Suprapubic skin (tissue), 4 donors: Measurements from ENCODE around the gene PSD. TPM values are rescaled to one million over a fixed set of nuclear protein-coding genes. Genes with fewer than 3 reads are reported as not detected.

ENCODE experiments used
- DNase-seq, 2 donors: peaks; one replicate each; pipeline ENCODE4 v3.0.0-alpha.2; 2019; ENCODE audit warnings: low spot score in 2 of 2
- H3K27ac ChIP-seq: fragments of 200-600 bp; sonication (generic); one replicate; pipeline ENCODE4 v1.5.1; 2019
- H3K27me3 ChIP-seq: fragments of 200-600 bp; sonication (generic); one replicate; pipeline ENCODE4 v1.5.1; 2019
- H3K36me3 ChIP-seq: fragments of 200-600 bp; sonication (generic); one replicate; pipeline ENCODE4 v1.5.1; 2019
- H3K4me1 ChIP-seq: fragments of 200-600 bp; sonication (generic); one replicate; pipeline ENCODE4 v1.5.1; 2019
- H3K4me3 ChIP-seq: fragments of 200-600 bp; sonication (generic); one replicate; pipeline ENCODE4 v1.5.1; 2019; ENCODE audit warnings: mild to moderate bottlenecking
- H3K9me3 ChIP-seq: fragments of 200-600 bp; sonication (generic); one replicate; pipeline ENCODE4 v1.5.1; 2019
- CTCF ChIP-seq, 2 donors: fragments of 200-600 bp in 1 of 2; fragments of 450-650 bp in 1 of 2; sonication (generic) in 1 of 2; IDR thresholded peaks; one replicate each; pipeline ENCODE4 v1.5.1; 2016 to 2019; ENCODE audit warnings: antibody characterized with exemption in 2 of 2, mild to moderate bottlenecking in 1 of 2, moderate library complexity in 1 of 2
- EP300 ChIP-seq: sonication (generic); formaldehyde crosslinking; IDR thresholded peaks from one replicate; pipeline ENCODE4 v1.6.1; 2017; ENCODE audit warnings: antibody characterized with exemption
- POLR2A ChIP-seq, 2 donors: fragments of 450-650 bp; IDR thresholded peaks; one replicate each; pipeline ENCODE4 v1.6.1; 2017; ENCODE audit warnings: antibody characterized with exemption in 2 of 2, mild to moderate bottlenecking in 2 of 2, moderate library complexity in 2 of 2
- POLR2AphosphoS5 ChIP-seq, 3 donors: sonication (generic); formaldehyde crosslinking; IDR thresholded peaks; one replicate each; pipeline ENCODE4 v1.6.1; 2017; ENCODE audit warnings: antibody characterized with exemption in 3 of 3
- WGBS: methylation state at CpG from one replicate; pipeline ENCODE4 v1.1.5; 2018; 5-methylcytosine and 5-hydroxymethylcytosine counted together
- total RNA-seq, 4 donors: library from RNA; depleted of rRNA; stranded (reverse); fragments of >200 nt; gene quantifications; one replicate each; pipeline ENCODE4 v1.1.0, GENCODE V29; 2016

Gene PSD
- total RNA-seq, 4 donors from 2014 or later: 1.7 to 4.8 (median 2.1) TPM

GRCh38 chr10:102394079-102394800 is 24.3 kb downstream of the PSD start:
- Histone ChIP-seq H3K4me3 (peak overlapping the region; percentile 84), H3K27ac (peak overlapping the region; percentile 94), H3K36me3 (no peaks in the 10 kb centered on the region), H3K4me1 (peaks cover 45% of the 10 kb centered on the region), H3K27me3 (no peaks in the 10 kb centered on the region), H3K9me3 (no peaks in the 10 kb centered on the region)
- WGBS: 0% methylated on average over 17 of the region's 71 CpGs
- TF ChIP-seq POLR2A (IDR thresholded peaks at IDR 0.05) (peak; percentile 64 to 91), POLR2AphosphoS5 (IDR thresholded peaks at IDR 0.05) (peak; percentile 29 to 89 (median 72)), EP300 (no peak), CTCF (IDR thresholded peaks at IDR 0.05) (peak in 1 of 2 donors; percentile 90)
- peak; percentile 98 for DNase-seq

DNA sequence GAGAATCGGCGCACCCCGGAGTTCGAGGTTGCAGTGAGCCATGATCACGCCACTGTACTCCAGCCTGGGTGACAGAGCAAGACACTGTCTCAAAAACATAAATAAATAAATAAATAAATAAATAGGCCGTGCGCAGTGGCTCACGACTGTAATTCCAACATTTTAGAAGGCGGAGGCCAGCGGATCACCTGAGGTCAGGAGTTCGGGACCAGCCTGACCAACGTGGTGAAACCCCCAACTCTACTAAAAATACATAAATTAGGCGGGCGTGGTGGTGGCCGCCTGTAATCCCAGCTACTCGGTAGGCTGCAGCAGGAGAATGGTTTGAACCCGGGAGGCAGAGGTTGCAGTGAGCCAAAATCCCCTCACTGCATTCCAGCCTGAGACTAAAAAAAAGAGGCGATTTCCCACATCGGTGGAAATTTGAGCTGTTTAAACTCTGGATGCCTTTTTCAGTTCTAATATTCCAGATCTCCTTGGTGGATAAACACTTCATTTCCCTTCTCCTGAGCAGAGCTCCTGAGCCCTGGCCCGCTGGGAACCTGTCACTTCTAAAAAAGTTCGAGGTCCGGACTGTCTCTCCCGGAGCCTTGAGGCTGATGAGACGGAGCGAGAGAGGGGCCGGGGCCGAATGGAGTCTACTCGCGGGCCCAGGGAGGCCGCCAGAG is 25.0 kb downstream of the PSD start:
- Histone ChIP-seq H3K27me3 (no peaks in the 10 kb centered on the region), H3K27ac (peak overlapping the region; percentile 94), H3K36me3 (no peaks in the 10 kb centered on the region), H3K4me1 (peaks cover 38% of the 10 kb centered on the region), H3K4me3 (peak overlapping the region; percentile 84), H3K9me3 (no peaks in the 10 kb centered on the region)
- WGBS: 47% methylated on average over 21 of the region's 30 CpGs
- TF ChIP-seq POLR2AphosphoS5 (IDR thresholded peaks at IDR 0.05) (no peak), CTCF (IDR thresholded peaks at IDR 0.05) (peak in 1 of 2 donors; percentile 96)
- no peak for DNase-seq

DNA sequence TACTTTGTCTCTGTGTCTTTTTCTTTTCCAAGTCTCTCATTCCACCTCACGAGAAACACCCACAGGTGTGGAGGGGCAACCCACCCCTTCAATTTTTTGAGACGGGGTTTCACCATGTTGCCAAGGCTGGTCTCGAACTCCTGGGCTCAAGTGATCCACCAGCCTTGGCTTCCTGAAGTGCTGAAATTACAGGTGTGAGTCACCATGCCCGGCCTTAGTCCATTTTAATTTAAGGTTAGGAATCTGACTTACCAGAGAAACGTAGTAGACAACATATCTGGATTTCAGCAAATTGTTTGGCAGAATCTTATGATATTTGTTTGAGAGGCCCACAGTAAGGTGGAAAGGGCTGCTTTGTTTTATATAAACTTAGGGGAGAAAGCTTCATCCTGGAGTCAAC is 26.3 kb downstream of the PSD start:
- no peak for DNase-seq
- H3K27me3 ChIP-seq: no peaks in the 10 kb centered on the region
- H3K9me3 ChIP-seq: no peaks in the 10 kb centered on the region
- no peak overlapping the region for H3K27ac ChIP-seq
- WGBS: 92% methylated on average over 5 of the region's 5 CpGs
- no peaks in the 10 kb centered on the region for H3K36me3 ChIP-seq
- no peak for TF ChIP-seq CTCF (IDR thresholded peaks at IDR 0.05)
- no peak for TF ChIP-seq EP300
- TF ChIP-seq POLR2AphosphoS5 (IDR thresholded peaks at IDR 0.05): no peak
- TF ChIP-seq POLR2A (IDR thresholded peaks at IDR 0.05): no peak
- H3K4me3 ChIP-seq: no peak overlapping the region
- peaks cover 30% of the 10 kb centered on the region for H3K4me1 ChIP-seq

GRCh38 chr10:102389894-102390293 is 28.7 kb downstream of the PSD start:
- peaks cover 22% of the 10 kb centered on the region for H3K4me1 ChIP-seq
- WGBS: 93% methylated on average over 3 of the region's 3 CpGs
- H3K36me3 ChIP-seq: no peaks in the 10 kb centered on the region
- no peaks in the 10 kb centered on the region for H3K27me3 ChIP-seq
- H3K4me3 ChIP-seq: no peak overlapping the region
- H3K27ac ChIP-seq: no peak overlapping the region
- TF ChIP-seq CTCF (IDR thresholded peaks at IDR 0.05) (no peak), POLR2A (IDR thresholded peaks at IDR 0.05) (no peak), POLR2AphosphoS5 (IDR thresholded peaks at IDR 0.05) (no peak), EP300 (no peak)
- no peaks in the 10 kb centered on the region for H3K9me3 ChIP-seq
- no peak for DNase-seq

DNA sequence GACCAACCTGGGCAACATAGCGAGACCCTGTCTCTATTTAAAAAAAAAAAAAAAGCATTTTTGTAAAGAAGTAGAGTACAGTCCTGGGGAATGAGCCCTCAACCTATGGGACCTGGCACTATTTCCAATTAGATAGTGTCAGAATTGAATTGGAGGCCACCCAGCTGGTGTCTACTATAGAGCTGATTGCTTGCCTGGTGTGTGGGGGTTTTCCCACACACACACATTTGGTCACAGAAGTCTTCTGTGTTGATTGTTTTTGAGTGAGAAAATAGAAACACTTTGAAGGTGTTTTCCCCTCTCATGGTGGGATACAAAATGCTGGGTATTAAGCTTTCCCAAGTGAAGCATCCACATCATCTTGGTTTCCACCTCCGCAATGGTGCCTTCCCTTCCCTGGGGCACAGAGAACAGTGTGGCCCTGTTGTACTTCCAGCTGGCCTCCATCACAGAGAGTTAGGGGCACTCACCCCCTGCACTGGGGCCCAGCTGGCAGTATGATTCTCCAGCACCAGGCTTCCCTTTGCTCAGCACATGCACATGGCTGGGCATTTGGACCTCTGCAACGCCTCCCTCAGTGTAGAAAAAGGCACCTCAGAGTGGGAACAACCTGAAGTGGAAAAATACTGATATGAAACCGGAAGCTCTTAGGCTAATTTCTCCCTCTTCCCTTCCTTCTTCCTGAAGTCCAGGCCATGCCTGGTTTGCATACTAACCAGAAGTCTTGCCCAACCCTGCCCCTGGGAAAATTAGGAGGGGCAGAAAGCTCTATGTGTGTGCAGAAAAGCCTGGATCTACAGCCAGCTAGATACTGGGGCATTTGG is 33.8 kb downstream of the PSD start:
- no peak overlapping the region for H3K27ac ChIP-seq
- peaks cover 12% of the 10 kb centered on the region for H3K4me1 ChIP-seq
- no peaks in the 10 kb centered on the region for H3K9me3 ChIP-seq
- no peak overlapping the region for H3K4me3 ChIP-seq
- 64% methylated on average over 4 of the region's 4 CpGs for whole genome bisulfite sequencing
- no peak for TF ChIP-seq EP300
- TF ChIP-seq CTCF (IDR thresholded peaks at IDR 0.05): no peak
- TF ChIP-seq POLR2AphosphoS5 (IDR thresholded peaks at IDR 0.05): no peak
- no peak for TF ChIP-seq POLR2A (IDR thresholded peaks at IDR 0.05)
- H3K36me3 ChIP-seq: peaks cover 34% of the 10 kb centered on the region
- no peaks in the 10 kb centered on the region for H3K27me3 ChIP-seq
- no peak for DNase-seq
